22Rv1 (cell line): ENCODE results near the gene SLC10A6.

ENCODE experiments used
- H3K27ac ChIP-seq: fragments of 450-650 bp; 2 replicates; pipeline ENCODE4 v1.5.1; 2017
- ZFX ChIP-seq: fragments of 450-650 bp; IDR thresholded peaks from 2 replicates; pipeline ENCODE4 v1.6.1; 2017; ENCODE audit warnings: antibody characterized with exemption, borderline replicate concordance
- TF ChIP-seq, protein P1 (sequence below): fragments of 450-650 bp; IDR thresholded peaks from 2 replicates; pipeline ENCODE4 v1.5.1; 2017; ENCODE audit warnings: mild to moderate bottlenecking

Gene SLC10A6

DNA sequence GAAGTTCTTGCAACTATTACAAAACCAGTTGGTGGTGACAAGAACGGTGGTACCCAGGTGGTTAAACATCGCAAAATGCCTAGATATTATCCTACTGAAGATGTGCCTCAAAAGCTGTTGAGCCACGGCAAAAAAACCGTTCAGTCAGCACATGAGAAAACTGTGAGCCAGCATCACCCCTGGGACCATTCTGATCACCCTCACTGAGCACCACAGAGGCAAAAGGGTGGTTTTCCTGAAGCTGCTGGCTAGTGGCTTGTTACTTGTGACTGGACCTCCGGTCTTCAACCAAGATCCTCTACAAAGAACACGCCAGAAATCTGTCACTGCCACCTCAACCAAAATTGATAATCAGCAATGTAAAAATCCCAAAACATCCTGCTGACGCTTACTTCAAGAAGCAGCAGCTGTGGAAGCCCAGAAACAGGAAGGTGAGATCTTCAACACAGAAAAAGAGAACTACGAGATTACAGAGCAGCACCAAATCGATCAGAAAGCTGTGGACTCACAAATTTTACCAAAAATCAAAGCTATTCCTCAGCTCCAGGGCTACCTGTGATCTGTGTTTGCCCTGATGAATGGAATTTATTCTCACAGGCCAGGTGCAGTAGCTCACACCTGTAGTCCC lies 21.4 kb upstream of the SLC10A6 start:
- no peak for TF ChIP-seq ZFX
- TF ChIP-seq, protein P1, sequence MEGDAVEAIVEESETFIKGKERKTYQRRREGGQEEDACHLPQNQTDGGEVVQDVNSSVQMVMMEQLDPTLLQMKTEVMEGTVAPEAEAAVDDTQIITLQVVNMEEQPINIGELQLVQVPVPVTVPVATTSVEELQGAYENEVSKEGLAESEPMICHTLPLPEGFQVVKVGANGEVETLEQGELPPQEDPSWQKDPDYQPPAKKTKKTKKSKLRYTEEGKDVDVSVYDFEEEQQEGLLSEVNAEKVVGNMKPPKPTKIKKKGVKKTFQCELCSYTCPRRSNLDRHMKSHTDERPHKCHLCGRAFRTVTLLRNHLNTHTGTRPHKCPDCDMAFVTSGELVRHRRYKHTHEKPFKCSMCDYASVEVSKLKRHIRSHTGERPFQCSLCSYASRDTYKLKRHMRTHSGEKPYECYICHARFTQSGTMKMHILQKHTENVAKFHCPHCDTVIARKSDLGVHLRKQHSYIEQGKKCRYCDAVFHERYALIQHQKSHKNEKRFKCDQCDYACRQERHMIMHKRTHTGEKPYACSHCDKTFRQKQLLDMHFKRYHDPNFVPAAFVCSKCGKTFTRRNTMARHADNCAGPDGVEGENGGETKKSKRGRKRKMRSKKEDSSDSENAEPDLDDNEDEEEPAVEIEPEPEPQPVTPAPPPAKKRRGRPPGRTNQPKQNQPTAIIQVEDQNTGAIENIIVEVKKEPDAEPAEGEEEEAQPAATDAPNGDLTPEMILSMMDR: no peak
- no peak overlapping the region for H3K27ac ChIP-seq

DNA sequence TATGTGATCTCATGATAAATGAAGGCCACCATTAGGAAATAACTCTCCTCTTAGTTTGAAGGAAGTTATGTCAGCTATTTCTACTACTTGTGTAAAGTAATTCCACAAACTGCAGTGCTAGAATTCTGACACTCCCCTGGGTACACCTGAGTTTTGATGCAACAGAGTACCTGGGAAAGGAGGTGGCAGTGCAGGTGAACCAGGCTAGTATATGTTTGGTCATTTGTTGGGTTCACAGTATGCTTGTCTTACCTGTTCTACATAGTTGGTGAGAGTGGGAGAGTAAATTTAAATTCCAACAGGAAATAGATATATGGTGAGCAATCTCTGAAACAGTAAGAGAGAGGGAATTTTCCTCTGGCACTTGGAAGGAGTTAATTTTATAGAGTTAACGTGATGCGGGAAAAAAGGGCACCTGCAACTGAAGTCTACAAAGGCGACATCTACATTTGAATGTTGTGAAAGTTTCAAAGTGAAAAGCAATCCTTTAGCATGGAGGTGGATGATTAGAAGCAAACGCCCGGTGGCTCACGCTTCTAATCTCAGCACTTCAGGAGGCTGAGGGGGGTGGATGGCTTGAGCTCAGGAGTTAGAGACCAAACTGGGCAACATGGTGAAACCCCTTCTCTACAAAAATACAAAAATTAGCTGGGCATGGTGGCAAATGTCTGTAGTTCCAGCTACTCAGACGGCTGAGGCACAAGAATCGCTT lies 8.3 kb upstream of the SLC10A6 start:
- no peak for TF ChIP-seq ZFX
- TF ChIP-seq, protein P1: no peak

DNA sequence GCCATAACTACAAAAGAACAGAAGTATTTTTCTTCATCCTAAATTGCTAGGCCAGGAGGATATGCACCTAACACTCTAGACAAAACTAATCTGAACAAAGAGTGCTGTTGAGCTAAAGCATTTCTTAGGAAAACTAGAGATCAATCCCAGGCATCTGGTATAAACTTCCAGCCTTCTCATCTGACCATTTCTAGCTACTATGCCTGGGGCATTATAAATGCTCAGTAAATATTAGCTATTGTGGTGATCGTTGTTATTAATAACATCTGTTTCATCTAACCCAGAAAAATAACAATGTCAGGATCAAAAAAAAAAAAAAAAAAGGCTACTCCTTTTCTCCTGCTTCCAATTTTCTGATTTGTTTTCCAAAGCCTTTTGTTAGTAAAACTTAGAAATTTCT lies 7.7 kb upstream of the SLC10A6 start:
- no peak for TF ChIP-seq ZFX
- TF ChIP-seq, protein P1: no peak
- H3K27ac ChIP-seq: peak overlapping the region; percentile 78

More for the DNA sequence above, 8.3 kb upstream of the SLC10A6 start:
- peak overlapping the region; percentile 78 for H3K27ac ChIP-seq

DNA sequence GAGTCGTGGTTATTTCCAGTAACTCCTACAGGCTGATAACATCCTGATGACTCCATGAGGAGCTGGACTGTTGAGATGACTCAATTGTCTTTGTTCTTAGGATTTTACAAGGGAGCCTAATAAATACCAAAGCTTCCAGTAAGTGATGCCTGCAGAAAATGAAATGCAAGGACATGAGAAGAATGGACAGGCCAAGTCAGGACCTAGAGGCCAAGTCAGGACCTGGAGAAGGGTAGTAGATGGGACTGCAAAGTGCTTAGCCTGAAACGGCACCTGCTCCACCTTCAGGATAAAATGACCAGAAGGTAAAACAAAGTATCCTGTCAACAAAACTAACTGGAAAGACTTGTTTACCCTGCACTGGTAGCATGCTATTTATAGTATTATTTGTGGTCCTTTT lies 6.4 kb upstream of the SLC10A6 start:
- TF ChIP-seq, protein P1: peak; percentile 50
- TF ChIP-seq ZFX: no peak
- H3K27ac ChIP-seq: peak overlapping the region; percentile 78

DNA sequence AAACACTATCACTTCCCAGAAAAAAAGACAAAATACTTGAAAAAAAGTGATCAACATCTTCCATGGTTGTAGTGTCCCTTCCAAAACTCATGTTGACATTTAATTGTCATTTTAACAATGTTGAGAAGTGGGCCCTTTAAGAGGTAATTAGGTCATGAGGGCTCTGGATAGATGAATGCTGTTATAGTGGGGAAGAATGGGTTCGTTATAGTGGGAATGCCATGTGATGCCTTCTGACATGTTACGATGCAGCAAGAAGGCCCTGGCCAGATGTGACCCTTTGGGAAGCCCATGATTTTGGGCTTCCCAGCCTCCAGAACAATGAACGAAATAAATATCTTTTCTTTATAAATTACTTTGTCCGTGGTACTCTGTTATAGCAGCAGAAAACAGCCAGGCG lies 4.0 kb upstream of the SLC10A6 start:
- H3K27ac ChIP-seq: no peak overlapping the region
- TF ChIP-seq ZFX: no peak
- TF ChIP-seq, protein P1: no peak

DNA sequence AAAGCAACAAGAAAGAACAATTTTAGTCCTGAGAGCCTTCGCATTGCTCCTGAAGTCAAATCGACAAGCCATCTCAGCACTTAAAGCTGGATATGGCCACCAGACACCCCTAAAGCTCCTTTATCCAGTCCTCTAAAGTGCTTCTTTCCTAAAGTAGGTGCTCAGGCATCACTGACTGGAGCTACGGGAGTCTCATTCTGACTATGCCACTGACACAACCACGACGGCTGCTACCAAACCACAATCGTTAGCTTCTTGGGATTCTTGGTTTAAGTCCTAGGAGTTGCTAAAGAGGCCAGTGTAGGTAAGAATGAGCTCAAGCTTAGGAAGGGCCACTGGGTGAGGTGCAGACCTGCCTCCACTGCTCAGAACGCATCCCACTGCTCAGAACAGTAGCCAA lies 1.0 kb downstream of the SLC10A6 start:
- TF ChIP-seq, protein P1: no peak
- TF ChIP-seq ZFX: no peak
- H3K27ac ChIP-seq: no peak overlapping the region

DNA sequence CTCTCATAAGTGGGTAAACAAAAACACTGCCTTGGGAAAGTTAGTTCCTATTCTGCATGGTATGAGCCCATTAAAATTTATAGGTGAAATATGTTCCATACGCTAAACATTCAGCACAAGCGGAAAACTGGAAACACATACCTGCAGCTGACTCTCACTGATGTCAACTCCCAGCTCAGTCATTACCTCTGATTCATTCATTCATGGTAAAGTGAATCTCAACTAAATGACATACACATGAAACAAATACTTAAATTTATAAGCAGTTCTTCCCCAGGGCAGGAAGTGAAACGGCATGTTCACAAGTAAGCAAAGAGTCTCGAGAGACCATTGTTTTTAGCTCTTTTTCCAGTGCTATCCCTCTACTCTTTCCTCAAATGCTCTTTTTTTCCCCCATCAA lies 1.6 kb downstream of the SLC10A6 start:
- no peak for TF ChIP-seq ZFX
- TF ChIP-seq, protein P1: no peak
- no peak overlapping the region for H3K27ac ChIP-seq
